ENCODE measurements around the gene KLF1.

The KLF1 gene

GRCh38 chr19:12836529-12836863 is 50.5 kb downstream of the KLF1 start:
- no peak for DNase-seq

- no peak for DNase-seq
Measured at GRCh38 chr19:12834976-12835757, 51.8 kb downstream of the KLF1 start.

GRCh38 chr19:12834566-12834943 is 52.4 kb downstream of the KLF1 start, which contains the start of gene RTBDN:
Gene RTBDN, minus strand, starts transcription at chr19:12834579. Its CDS starts 4,600 bp downstream, at chr19:12829979.
- peak in 1 of 2 experiments; percentile 1 for DNase-seq

All from cerebellar nuclear complex (tissue), 1 donor.